Lung microvascular endothelial cell (primary cell): Measurements from ENCODE around the gene SUGP2. TPM values are rescaled to one million over a fixed set of nuclear protein-coding genes. Genes with fewer than 3 reads are reported as not detected.
A peak's percentile ranks its signal among the peaks of the same experiment; 100 is the strongest.

ENCODE experiments used
- DNase-seq, 2 donors: peaks; one replicate each; pipeline versions ENCODE4 v3.0.0 to v3.0.0-alpha.2; 2010; ENCODE audit warnings: low read depth in 2 of 2
- total RNA-seq: library from RNA; depleted of rRNA; stranded (reverse); fragments of >200 nt; gene quantifications from 2 replicates; pipeline ENCODE4 v1.2.1, GENCODE V29; 2014

Gene SUGP2
- total RNA-seq, 1 donor from 2014 or later = 14.7 TPM

GRCh38 chr19:18992696-18993095 is 40.6 kb downstream of the SUGP2 start:
- DNase-seq = no peak

GRCh38 chr19:18991468-18991867 is 41.8 kb downstream of the SUGP2 start:
- no peak for DNase-seq

GRCh38 chr19:18991006-18991405 is 42.3 kb downstream of the SUGP2 start:
- no peak for DNase-seq

GRCh38 chr19:18990128-18990708 is 43.1 kb downstream of the SUGP2 start:
- DNase-seq = no peak

GRCh38 chr19:18989316-18989715 is 44.0 kb downstream of the SUGP2 start:
- DNase-seq = no peak

- DNase-seq = no peak
Measured at GRCh38 chr19:18987456-18987855, 45.9 kb downstream of the SUGP2 start.

GRCh38 chr19:18985257-18985656 is 48.1 kb downstream of the SUGP2 start:
- DNase-seq = peak; percentile 17 to 92

GRCh38 chr19:18984251-18984650 is 49.1 kb downstream of the SUGP2 start:
- DNase-seq = no peak

- no peak for DNase-seq
Measured at GRCh38 chr19:18982669-18983068, 50.6 kb downstream of the SUGP2 start.

- DNase-seq = peak; percentile 36 to 64
Measured at GRCh38 chr19:18980432-18981020, 52.8 kb downstream of the SUGP2 start.

- DNase-seq = no peak
Measured at GRCh38 chr19:18978616-18979015, 54.7 kb downstream of the SUGP2 start.

- DNase-seq = no peak
Measured at GRCh38 chr19:18975869-18976268, 57.4 kb downstream of the SUGP2 start.

GRCh38 chr19:18975011-18975410 is 58.3 kb downstream of the SUGP2 start:
- DNase-seq = no peak

GRCh38 chr19:18972851-18973250 is 60.5 kb downstream of the SUGP2 start:
- DNase-seq = peak in 1 of 2 donors; percentile 54

GRCh38 chr19:18972301-18972811 is 61.0 kb downstream of the SUGP2 start:
- peak; percentile 48 to 74 for DNase-seq

- no peak for DNase-seq
Measured at GRCh38 chr19:18969931-18970659, 63.2 kb downstream of the SUGP2 start.

GRCh38 chr19:18967358-18968146 is 65.8 kb downstream of the SUGP2 start:
- peak; percentile 86 to 93 for DNase-seq

- no peak for DNase-seq
Measured at GRCh38 chr19:18966307-18966706, 67.0 kb downstream of the SUGP2 start.

GRCh38 chr19:18964121-18964520 is 69.2 kb downstream of the SUGP2 start:
- no peak for DNase-seq

GRCh38 chr19:18961767-18962620 is 71.3 kb downstream of the SUGP2 start:
- no peak for DNase-seq

GRCh38 chr19:18960370-18960769 is 72.9 kb downstream of the SUGP2 start:
- DNase-seq = no peak
